ENCODE data around the gene PLA2G2D. TPM values are rescaled to one million over a fixed set of nuclear protein-coding genes. Genes with fewer than 3 reads are reported as not detected.

Gene PLA2G2D
- total RNA-seq, 1 experiment from 2014 or later = not detected

- no peak overlapping the region for H3T11ph ChIP-seq (ENCODE audit: low read length)
- H3K27ac Mint-ChIP-seq = peak overlapping the region in 1 of 3 experiments; percentile 23; a peak in 1 of 7 replicates
- no peak overlapping the region for H3K4me2 ChIP-seq (ENCODE audit: insufficient read depth, insufficient read length, low read length)
Measured at GRCh38 chr1:20108366-20109123, 10.8 kb downstream of the PLA2G2D start.

More at GRCh38 chr1:20108366-20109123, 10.8 kb downstream of the PLA2G2D start:
- Histone ChIP-seq H2BK15ac (ENCODE audit: low read depth, low read length) (no peak overlapping the region), H3K27me3 (ENCODE audit: insufficient read depth, low read length) (no peaks in the 10 kb centered on the region), H4K20me1 (ENCODE audit: control insufficient read depth, insufficient read depth, insufficient read length) (no peaks in the 10 kb centered on the region), H3K23ac (ENCODE audit: insufficient read length, low read depth, low read length) (no peak overlapping the region), H3K14ac (ENCODE audit: insufficient read depth, low read length) (no peak overlapping the region), H3K27ac (ENCODE audit: insufficient read length, low read depth, low read length) (no peak overlapping the region), H2BK5ac (ENCODE audit: insufficient read length, low read length) (no peak overlapping the region), H2BK120ac (ENCODE audit: low read depth, low read length, poor library complexity, severe bottlenecking) (no peak overlapping the region), H3K9me3 (ENCODE audit: control insufficient read depth, low read depth, low read length) (no peaks in the 10 kb centered on the region), H2AFZ (ENCODE audit: low read length) (no peak overlapping the region), H3K23me2 (ENCODE audit: insufficient read length, low read depth, low read length, poor library complexity, severe bottlenecking) (peaks cover 4% of the 10 kb centered on the region), H3K79me1 (ENCODE audit: insufficient read depth, low read depth, low read length, poor library complexity, severe bottlenecking) (no peaks in the 10 kb centered on the region), H3K79me2 (ENCODE audit: insufficient read depth, low read length) (no peaks in the 10 kb centered on the region), H3K56ac (ENCODE audit: insufficient read length, low read depth, low read length) (no peak overlapping the region), H4K91ac (ENCODE audit: insufficient read length, low read depth, low read length) (no peak overlapping the region), H4K5ac (ENCODE audit: insufficient read length, low read depth, low read length) (no peak overlapping the region), H2BK20ac (ENCODE audit: low read depth, low read length, poor library complexity, severe bottlenecking) (no peak overlapping the region), H3K4me1 (ENCODE audit: insufficient read depth, low read length) (peaks cover 2% of the 10 kb centered on the region; the same call in 1 of the 2 replicates), H2BK12ac (ENCODE audit: insufficient read length, low read depth, low read length) (no peak overlapping the region), H4K8ac (replicated peaks; ENCODE audit: insufficient read length, low read depth, low read length) (no peak overlapping the region), H2AK5ac (ENCODE audit: insufficient read length, low read length) (no peak overlapping the region), H3K9ac (ENCODE audit: extremely low read depth, insufficient read length, low read length) (no peak overlapping the region), H3K18ac (ENCODE audit: insufficient read length, low read depth, low read length) (no peak overlapping the region), H3K4ac (ENCODE audit: low read depth, low read length) (no peak overlapping the region)
- no peak overlapping the region for H3K4me3 Mint-ChIP-seq
- peaks cover 0 to 1% (median 0%) of the 10 kb centered on the region in 3 experiments; a peak in 1 of 7 replicates for H3K36me3 Mint-ChIP-seq (ENCODE audit: insufficient read depth in 1 of 3, low read depth in 3 of 3)
- no CpG with 5 or more reads among the region's 5 CpGs for WGBS (ENCODE audit: extremely low coverage, insufficient read length, low lambda C conversion rate)
- peaks cover 8 to 14% of the 10 kb centered on the region in 2 experiments for H3K9me3 Mint-ChIP-seq
- TF ChIP-seq CTCF (conservative IDR thresholded peaks at IDR 0.05) = no peak
- no peak for DNase-seq
- H3K27me3 Mint-ChIP-seq (ENCODE audit: low read depth) = peaks cover 6% of the 10 kb centered on the region; the same call in 1 of the 2 replicates
- peaks cover 11 to 12% of the 10 kb centered on the region in 2 experiments for H3K4me1 Mint-ChIP-seq

Measured in H9 (cell line).